Measurements from ENCODE around the gene SLC39A1. TPM values are rescaled to one million over a fixed set of nuclear protein-coding genes. Genes with fewer than 3 reads are reported as not detected.
"Not testable (repeated sequence)": the region's sequence is repeated elsewhere in the genome, so short reads cannot be mapped to it uniquely, and the experiment has no call there.

Gene SLC39A1
- total and polyA plus RNA-seq, 2 experiments from 2014 or later: 87.3 to 220 TPM

DNA sequence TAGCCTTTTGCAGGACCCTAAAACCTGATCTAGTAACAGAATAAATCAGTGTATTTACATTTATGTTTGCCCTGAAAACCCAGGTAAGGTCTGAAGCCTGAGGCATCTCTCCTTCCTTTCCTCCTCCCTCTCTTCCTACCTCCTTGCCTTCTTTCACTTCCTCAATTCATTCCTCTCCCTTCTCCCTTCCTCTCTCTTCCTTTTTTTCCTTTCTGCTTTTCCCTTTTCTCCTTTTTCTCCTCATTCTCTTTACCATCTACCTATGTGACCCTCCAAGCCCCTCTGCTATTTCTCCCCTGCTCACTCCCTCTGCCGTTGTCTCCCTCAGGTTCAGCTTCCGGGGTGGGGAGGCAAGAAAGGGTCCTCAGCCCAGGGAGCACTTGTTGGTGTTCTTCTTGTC, 18.4 kb upstream of the SLC39A1 start:
- not testable (repeated sequence) for H3K4me3 Mint-ChIP-seq
- Histone ChIP-seq H3K36me3 (ENCODE audit: insufficient read depth) (peaks cover 15% of the 10 kb centered on the region), H3F3A (replicated peaks; ENCODE audit: low read depth) (peaks cover 18% of the 10 kb centered on the region; the same call in 1 of the 2 replicates)

GRCh38 chr1:153979091-153979490, 15.8 kb upstream of the SLC39A1 start:
- Histone ChIP-seq H3F3A (replicated peaks; ENCODE audit: low read depth) (peaks cover 32% of the 10 kb centered on the region), H3K36me3 (ENCODE audit: insufficient read depth) (peaks cover 29% of the 10 kb centered on the region), H3K79me2 (replicated peaks; ENCODE audit: insufficient read depth) (peaks cover 19% of the 10 kb centered on the region), H3K27ac (ENCODE audit: low read depth) (0 out of 2 replicates have a peak overlapping the region, but pooled peaks have one; percentile 4)
- not testable (repeated sequence) for H2AFZ ChIP-seq; DNase-seq (ENCODE audit: low spot score); H3K4me3 ChIP-seq; H3K4me2 ChIP-seq; H3K9me2 ChIP-seq (ENCODE audit: insufficient read depth); H4K20me1 ChIP-seq (replicated peaks; ENCODE audit: insufficient read depth); H3K27ac Mint-ChIP-seq; H3K27me3 ChIP-seq (ENCODE audit: insufficient read depth); H3K4me1 ChIP-seq (ENCODE audit: insufficient read depth); ATAC-seq; H3K9me3 Mint-ChIP-seq
- Mint-ChIP-seq H3K4me1 (peaks cover 20% of the 10 kb centered on the region), H3K36me3 (ENCODE audit: low read depth) (peaks cover 72% of the 10 kb centered on the region), H3K4me3 (peak overlapping the region; percentile 97; the same call in 2 of the 3 replicates), H3K27me3 (ENCODE audit: insufficient read depth, low read depth, poor library complexity) (peaks cover 12% of the 10 kb centered on the region)

More for the DNA sequence above, 18.4 kb upstream of the SLC39A1 start:
- H4K20me1 ChIP-seq (replicated peaks; ENCODE audit: insufficient read depth); H3K9me2 ChIP-seq (ENCODE audit: insufficient read depth); H3K4me2 ChIP-seq; DNase-seq (ENCODE audit: low spot score); H3K27ac Mint-ChIP-seq; ATAC-seq; H2AFZ ChIP-seq; H3K27ac ChIP-seq (ENCODE audit: low read depth); H3K27me3 ChIP-seq (ENCODE audit: insufficient read depth); H3K4me3 ChIP-seq; H3K9me3 Mint-ChIP-seq; H3K4me1 ChIP-seq (ENCODE audit: insufficient read depth): not testable (repeated sequence)
- Mint-ChIP-seq H3K4me1 (peaks cover 23% of the 10 kb centered on the region), H3K27me3 (ENCODE audit: insufficient read depth, low read depth, poor library complexity) (peaks cover 21% of the 10 kb centered on the region), H3K36me3 (ENCODE audit: low read depth) (peaks cover 57% of the 10 kb centered on the region)
- peaks cover 22% of the 10 kb centered on the region for H3K79me2 ChIP-seq (replicated peaks; ENCODE audit: insufficient read depth)

- H3K4me1 ChIP-seq (ENCODE audit: insufficient read depth): no peaks in the 10 kb centered on the region
- H3K27ac ChIP-seq (ENCODE audit: low read depth): peak overlapping the region; percentile 4; the same call in 1 of the 2 replicates
- H3K79me2 ChIP-seq (replicated peaks; ENCODE audit: insufficient read depth): peaks cover 18% of the 10 kb centered on the region
- H3K4me2 ChIP-seq: peak overlapping the region; percentile 91
- no peaks in the 10 kb centered on the region for H3K27me3 ChIP-seq (ENCODE audit: insufficient read depth)
- Mint-ChIP-seq H3K4me1 (peaks cover 20% of the 10 kb centered on the region), H3K4me3 (peak overlapping the region; percentile 97), H3K36me3 (ENCODE audit: low read depth) (peaks cover 74% of the 10 kb centered on the region), H3K27me3 (ENCODE audit: insufficient read depth, low read depth, poor library complexity) (peaks cover 12% of the 10 kb centered on the region), H3K9me3 (no peaks in the 10 kb centered on the region), H3K27ac (peak overlapping the region; percentile 97; the same call in 1 of the 2 replicates)
- ATAC-seq: no peak
- H3K9me2 ChIP-seq (ENCODE audit: insufficient read depth): no peaks in the 10 kb centered on the region
- H3F3A ChIP-seq (replicated peaks; ENCODE audit: low read depth): peaks cover 36% of the 10 kb centered on the region
- H3K4me3 ChIP-seq: peak overlapping the region; percentile 99
- DNase-seq (ENCODE audit: low spot score): no peak
- H3K36me3 ChIP-seq (ENCODE audit: insufficient read depth): peaks cover 29% of the 10 kb centered on the region
- no peaks in the 10 kb centered on the region; the same call in 1 of the 2 replicates for H4K20me1 ChIP-seq (replicated peaks; ENCODE audit: insufficient read depth)
- peak overlapping the region; percentile 88 for H2AFZ ChIP-seq
- no peak for TF ChIP-seq CREB1 (CRISPR knock-in tag; IDR thresholded peaks at IDR 0.05; ENCODE audit: low read depth)
- no peak for TF ChIP-seq NANOG (IDR thresholded peaks at IDR 0.05; ENCODE audit: borderline replicate concordance)
- no peak for TF ChIP-seq ZNF331 (CRISPR knock-in tag; IDR thresholded peaks at IDR 0.05; ENCODE audit: low read depth)
- TF ChIP-seq JUNB (IDR thresholded peaks at IDR 0.05; ENCODE audit: unreplicated experiment): no peak
- TF ChIP-seq POLR2AphosphoS5 (IDR thresholded peaks at IDR 0.05; ENCODE audit: low read depth): no peak
- no peak for TF ChIP-seq CTCF (conservative IDR thresholded peaks at IDR 0.05; ENCODE audit: low read depth in 2 of 2)
- TF ChIP-seq EZH2phosphoT487 (IDR thresholded peaks at IDR 0.05; ENCODE audit: unreplicated experiment): no peak
- TF ChIP-seq ETS1 (IDR thresholded peaks at IDR 0.05): no peak
- TF ChIP-seq, protein P1, sequence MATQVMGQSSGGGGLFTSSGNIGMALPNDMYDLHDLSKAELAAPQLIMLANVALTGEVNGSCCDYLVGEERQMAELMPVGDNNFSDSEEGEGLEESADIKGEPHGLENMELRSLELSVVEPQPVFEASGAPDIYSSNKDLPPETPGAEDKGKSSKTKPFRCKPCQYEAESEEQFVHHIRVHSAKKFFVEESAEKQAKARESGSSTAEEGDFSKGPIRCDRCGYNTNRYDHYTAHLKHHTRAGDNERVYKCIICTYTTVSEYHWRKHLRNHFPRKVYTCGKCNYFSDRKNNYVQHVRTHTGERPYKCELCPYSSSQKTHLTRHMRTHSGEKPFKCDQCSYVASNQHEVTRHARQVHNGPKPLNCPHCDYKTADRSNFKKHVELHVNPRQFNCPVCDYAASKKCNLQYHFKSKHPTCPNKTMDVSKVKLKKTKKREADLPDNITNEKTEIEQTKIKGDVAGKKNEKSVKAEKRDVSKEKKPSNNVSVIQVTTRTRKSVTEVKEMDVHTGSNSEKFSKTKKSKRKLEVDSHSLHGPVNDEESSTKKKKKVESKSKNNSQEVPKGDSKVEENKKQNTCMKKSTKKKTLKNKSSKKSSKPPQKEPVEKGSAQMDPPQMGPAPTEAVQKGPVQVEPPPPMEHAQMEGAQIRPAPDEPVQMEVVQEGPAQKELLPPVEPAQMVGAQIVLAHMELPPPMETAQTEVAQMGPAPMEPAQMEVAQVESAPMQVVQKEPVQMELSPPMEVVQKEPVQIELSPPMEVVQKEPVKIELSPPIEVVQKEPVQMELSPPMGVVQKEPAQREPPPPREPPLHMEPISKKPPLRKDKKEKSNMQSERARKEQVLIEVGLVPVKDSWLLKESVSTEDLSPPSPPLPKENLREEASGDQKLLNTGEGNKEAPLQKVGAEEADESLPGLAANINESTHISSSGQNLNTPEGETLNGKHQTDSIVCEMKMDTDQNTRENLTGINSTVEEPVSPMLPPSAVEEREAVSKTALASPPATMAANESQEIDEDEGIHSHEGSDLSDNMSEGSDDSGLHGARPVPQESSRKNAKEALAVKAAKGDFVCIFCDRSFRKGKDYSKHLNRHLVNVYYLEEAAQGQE (IDR thresholded peaks at IDR 0.05; ENCODE audit: unreplicated experiment): no peak
- TF ChIP-seq EZH2 (IDR thresholded peaks at IDR 0.05; ENCODE audit: low read depth, unreplicated experiment): no peak
- TF ChIP-seq STAT1 (IDR thresholded peaks at IDR 0.05; ENCODE audit: unreplicated experiment): no peak
These were observed 15.1 kb upstream of the SLC39A1 start for GRCh38 chr1:153978274-153978909.
